Midbrain (tissue), 1 donor: ENCODE measurements around the gene FZD10.
A peak's percentile ranks its signal among the peaks of the same experiment; 100 is the strongest.

Experiments used
- DNase-seq: peaks from one replicate; lab custom pipeline; 2025; lab: John Stamatoyannopoulos, UW

Gene FZD10

GRCh38 chr12:130162267-130162666 is at the start of gene FZD10:
Gene FZD10 (plus strand): TSS chr12:130162464. CDS start chr12:130162943, 479 bp downstream.
- DNase-seq, result peak; percentile 5

GRCh38 chr12:130114952-130115351 is 47.3 kb upstream of the FZD10 start:
- no peak for DNase-seq

- no peak for DNase-seq
These were observed 46.6 kb upstream of the FZD10 start for GRCh38 chr12:130115646-130116045.

- no peak for DNase-seq
These were observed 45.5 kb upstream of the FZD10 start for GRCh38 chr12:130116791-130117190.

GRCh38 chr12:130117233-130117632 is 45.0 kb upstream of the FZD10 start:
- no peak for DNase-seq

- DNase-seq, result no peak
These were observed 44.6 kb upstream of the FZD10 start for GRCh38 chr12:130117701-130118100.

- DNase-seq, result no peak
These were observed 44.1 kb upstream of the FZD10 start for GRCh38 chr12:130118181-130118580.

GRCh38 chr12:130119241-130119861 is 42.9 kb upstream of the FZD10 start:
- no peak for DNase-seq

GRCh38 chr12:130120012-130120805 is 42.1 kb upstream of the FZD10 start:
- DNase-seq, result no peak

- no peak for DNase-seq
These were observed 40.9 kb upstream of the FZD10 start for GRCh38 chr12:130121226-130122000.

- no peak for DNase-seq
These were observed 39.9 kb upstream of the FZD10 start for GRCh38 chr12:130122356-130122755.

- DNase-seq, result no peak
These were observed 38.2 kb upstream of the FZD10 start for GRCh38 chr12:130124106-130124505.

GRCh38 chr12:130124605-130125244 is 37.5 kb upstream of the FZD10 start:
- DNase-seq, result no peak

GRCh38 chr12:130126023-130126432 is 36.2 kb upstream of the FZD10 start:
- DNase-seq, result no peak

- no peak for DNase-seq
These were observed 34.7 kb upstream of the FZD10 start for GRCh38 chr12:130127532-130127911.

- DNase-seq, result no peak
These were observed 34.1 kb upstream of the FZD10 start for GRCh38 chr12:130127912-130128789.

- DNase-seq, result no peak
These were observed 33.2 kb upstream of the FZD10 start for GRCh38 chr12:130128790-130129735.

- DNase-seq, result no peak
These were observed 31.9 kb upstream of the FZD10 start for GRCh38 chr12:130130346-130130745.

- no peak for DNase-seq
These were observed 31.2 kb upstream of the FZD10 start for GRCh38 chr12:130131025-130131424.

- DNase-seq, result no peak
These were observed 30.5 kb upstream of the FZD10 start for GRCh38 chr12:130131801-130132200.
